SK-N-SH (cell line): Measurements from ENCODE around the gene ZP2. TPM values are rescaled to one million over a fixed set of nuclear protein-coding genes. Genes with fewer than 3 reads are reported as not detected.

ENCODE experiments used
- CTCF ChIA-PET: fragments of 300-600, 350-600 bp; formaldehyde crosslinking; extraction: SDS; loops from one replicate; lab custom pipeline; 2021; lab: Yijun Ruan, JAX
- POLR2A ChIA-PET: fragments of 350-600 bp; sonication (Branson Sonifier 250); formaldehyde crosslinking; extraction: SDS; loops from one replicate; lab custom pipeline; 2020; ENCODE audit warnings: antibody characterized with exemption, inconsistent platforms; lab: Yijun Ruan, JAX
- DNase-seq: peaks from one replicate; pipeline ENCODE4 v3.0.0; 2012
- H2AFZ ChIP-seq: fragments of 200-600 bp; sonication (generic); 2 replicates; pipeline ENCODE4 v1.8.1; 2016; ENCODE audit warnings: antibody characterized with exemption, mild to moderate bottlenecking, low read depth
- H3F3A ChIP-seq: fragments of 200-600 bp; sonication (generic); replicated peaks from 2 replicates; pipeline ENCODE3; 2016; ENCODE audit warnings: antibody characterized with exemption, mild to moderate bottlenecking; ENCODE audit not compliant: insufficient read depth
- H3K27ac ChIP-seq, 2 experiments: fragments of 200-500 bp in 1 of 2; fragments of 200-600 bp in 1 of 2; sonication (Bioruptor generic) in 1 of 2; sonication (generic), shearing (Covaris generic) in 1 of 2; 2 replicates each; pipeline versions ENCODE4 v1.5.1 to v1.6.1; 2014 to 2016; ENCODE audit warnings: low read depth in 2 of 2, inconsistent platforms in 1 of 2, low read length in 1 of 2, mild to moderate bottlenecking in 1 of 2, mixed read lengths in 1 of 2
- H3K27me3 ChIP-seq: fragments of 200-600 bp; sonication (generic), shearing (Covaris generic); 2 replicates; pipeline ENCODE4 v1.6.1; 2016; ENCODE audit warnings: mixed run types; ENCODE audit not compliant: insufficient read depth
- H3K36me3 ChIP-seq, 2 experiments: fragments of 200-500 bp in 1 of 2; fragments of 200-600 bp in 1 of 2; sonication (Bioruptor generic) in 1 of 2; sonication (generic) in 1 of 2; replicated peaks in 1 of 2; 2 replicates each; pipeline versions ENCODE3 to v1.5.1; 2014 to 2016; ENCODE audit warnings: low read length in 1 of 2, mild to moderate bottlenecking in 1 of 2; ENCODE audit not compliant: insufficient read depth in 2 of 2, control insufficient read depth in 1 of 2
- H3K4me1 ChIP-seq, 2 experiments: fragments of 200-500 bp in 1 of 2; fragments of 200-600 bp in 1 of 2; sonication (Bioruptor generic) in 1 of 2; sonication (generic), shearing (Covaris generic) in 1 of 2; 2 replicates each; pipeline versions ENCODE4 v1.5.1 to v1.6.1; 2014 to 2016; ENCODE audit warnings: low read depth in 1 of 2, low read length in 1 of 2, mixed run types in 1 of 2; ENCODE audit not compliant: insufficient read depth in 2 of 2, control insufficient read depth in 1 of 2
- H3K4me2 ChIP-seq: fragments of 200-600 bp; sonication (generic), shearing (Covaris generic); 2 replicates; pipeline ENCODE4 v1.6.1; 2017; ENCODE audit warnings: mixed run types
- H3K4me3 ChIP-seq, 2 experiments: fragments of 200-500 bp in 1 of 2; fragments of 200-600 bp in 1 of 2; sonication (Bioruptor generic) in 1 of 2; sonication (generic), shearing (Covaris generic) in 1 of 2; 2 replicates each; pipeline versions ENCODE4 v1.5.1 to v1.8.1; 2014 to 2016; ENCODE audit warnings: low read depth in 2 of 2, inconsistent platforms in 1 of 2, low read length in 1 of 2, mild to moderate bottlenecking in 1 of 2, mixed read lengths in 1 of 2, moderate library complexity in 1 of 2
- H3K79me2 ChIP-seq: fragments of 200-600 bp; sonication (generic); 2 replicates; pipeline ENCODE4 v1.8.1; 2017; ENCODE audit warnings: mild to moderate bottlenecking; ENCODE audit not compliant: insufficient read depth
- H3K9ac ChIP-seq: fragments of 200-600 bp; sonication (generic); 2 replicates; pipeline ENCODE4 v1.6.1; 2017; ENCODE audit warnings: mixed run types
- H3K9me2 ChIP-seq: fragments of 200-600 bp; sonication (generic); 2 replicates; pipeline ENCODE4 v1.6.1; 2017; ENCODE audit warnings: mixed run types
- H3K9me3 ChIP-seq: fragments of 200-600 bp; sonication (generic); 2 replicates; pipeline ENCODE4 v1.6.1; 2017; ENCODE audit warnings: mixed run types, mild to moderate bottlenecking, moderate library complexity
- H4K20me1 ChIP-seq: fragments of 200-600 bp; sonication (generic); 2 replicates; pipeline ENCODE4 v1.6.1; 2017; ENCODE audit warnings: mild to moderate bottlenecking, mixed run types; ENCODE audit not compliant: insufficient read depth
- CHD2 ChIP-seq: fragments of 150-350 bp; IDR thresholded peaks from 2 replicates; pipeline ENCODE4 v1.6.1; 2018; ENCODE audit warnings: low read length; ENCODE audit not compliant: partially characterized antibody
- CTCF ChIP-seq: fragments of 200-600 bp; sonication (generic); IDR thresholded peaks from 2 replicates; pipeline ENCODE4 v1.6.1; 2017; ENCODE audit warnings: antibody characterized with exemption, mild to moderate bottlenecking, moderate library complexity
- ELF1 ChIP-seq: IDR thresholded peaks from 2 replicates; pipeline ENCODE4 v1.4.0; 2012
- EP300 ChIP-seq, 2 experiments: IDR thresholded peaks; 2 replicates each; pipeline versions ENCODE4 v1.4.0 to v1.6.1; 2012; ENCODE audit warnings: borderline replicate concordance in 1 of 2, low read depth in 1 of 2, low read length in 1 of 2
- FOSL2 ChIP-seq: IDR thresholded peaks from 2 replicates; pipeline ENCODE4 v1.4.0; 2012; ENCODE audit warnings: low read depth, mild to moderate bottlenecking, moderate library complexity, borderline replicate concordance
- FOXJ3 ChIP-seq: sonication (generic); formaldehyde crosslinking; IDR thresholded peaks from 2 replicates; pipeline ENCODE4 v1.5.1; 2020; ENCODE audit warnings: mild to moderate bottlenecking, missing genetic modification reagents
- FOXM1 ChIP-seq: IDR thresholded peaks from 2 replicates; pipeline ENCODE4 v1.4.0; 2012; ENCODE audit warnings: low read depth, mild to moderate bottlenecking
- GABPA ChIP-seq: IDR thresholded peaks from 2 replicates; pipeline ENCODE4 v1.4.0; 2012; ENCODE audit warnings: low read depth, mild to moderate bottlenecking
- IRF3 ChIP-seq: fragments of 150-350 bp; IDR thresholded peaks from 2 replicates; pipeline ENCODE4 v1.6.1; 2016; ENCODE audit warnings: mild to moderate bottlenecking, low read depth, low read length
- MAX ChIP-seq: IDR thresholded peaks from 2 replicates; pipeline ENCODE4 v1.4.0; 2012; ENCODE audit warnings: low read depth
- MEF2A ChIP-seq: IDR thresholded peaks from 2 replicates; pipeline ENCODE4 v1.4.0; 2012; ENCODE audit warnings: low read depth, borderline replicate concordance
- MXI1 ChIP-seq: IDR thresholded peaks from 2 replicates; pipeline ENCODE4 v1.6.1; 2012; ENCODE audit warnings: mild to moderate bottlenecking, low read depth, low read length, improper control_type of control experiment
- NRF1 ChIP-seq: IDR thresholded peaks from 2 replicates; pipeline ENCODE4 v1.6.1; 2012; ENCODE audit warnings: low read depth, mild to moderate bottlenecking, low read length
- RCOR1 ChIP-seq: fragments of 150-350 bp; IDR thresholded peaks from 2 replicates; pipeline ENCODE4 v1.6.1; 2017; ENCODE audit warnings: antibody characterized with exemption, low read length
- RFX5 ChIP-seq: IDR thresholded peaks from 2 replicates; pipeline ENCODE4 v1.6.1; 2012; ENCODE audit warnings: mild to moderate bottlenecking, improper control_type of control experiment, low read length
- SMC3 ChIP-seq: IDR thresholded peaks from 2 replicates; pipeline ENCODE4 v1.6.1; 2012; ENCODE audit warnings: low read depth, low read length, improper control_type of control experiment
- TCF12 ChIP-seq: IDR thresholded peaks from 2 replicates; pipeline ENCODE4 v1.4.0; 2012
- TEAD4 ChIP-seq: IDR thresholded peaks from 2 replicates; pipeline ENCODE4 v1.4.0; 2012; ENCODE audit warnings: mild to moderate bottlenecking, borderline replicate concordance; ENCODE audit not compliant: insufficient read depth
- USF1 ChIP-seq: IDR thresholded peaks from 2 replicates; pipeline ENCODE4 v1.4.0; 2012; ENCODE audit warnings: low read depth, borderline replicate concordance
- YY1 ChIP-seq: IDR thresholded peaks from 2 replicates; pipeline ENCODE4 v1.4.0; 2012; ENCODE audit warnings: low read depth, mild to moderate bottlenecking
- WGBS: methylation state at CpG from one replicate; pipeline ENCODE4 v1.1.6; 2017; ENCODE audit warnings: low lambda C conversion rate; 5-methylcytosine and 5-hydroxymethylcytosine counted together
- polyA plus RNA-seq, 3 experiments: library from polyadenylated mRNA; depleted of rRNA; stranded (reverse); fragments of >200 nt; gene quantifications; 2 replicates each; pipeline ENCODE4 v1.2.3, GENCODE V29; 2012

The ZP2 gene
- polyA plus RNA-seq, 1 of the 3 experiments (the other 2 are of a cell fraction), result not detected

- peaks cover 3% of the 10 kb centered on the region in 2 experiments; a peak in 1 of 4 replicates for H3K4me1 ChIP-seq
- no peak overlapping the region for H2AFZ ChIP-seq
- no peak overlapping the region for H3K27ac ChIP-seq
- no peak overlapping the region for H3K9ac ChIP-seq
- TF ChIP-seq MXI1 (no peak), FOSL2 (no peak), FOXJ3 (no peak), TEAD4 (no peak), TCF12 (no peak), CTCF (no peak), ELF1 (no peak), MEF2A (no peak)
- ChIA-PET CTCF (interaction anchor here (1.1 to 2.3 kb wide), 3 partner anchors 21 to 100 kb away, joined by 3 to 5 read pairs (median 4); partner anchors contain the start of gene CRYM), POLR2A (no interaction called here)
- no peak overlapping the region for H3K4me2 ChIP-seq
- no peaks in the 10 kb centered on the region; the same call in 1 of the 2 replicates for H3K27me3 ChIP-seq
- WGBS, result 59% methylated on average over 2 of the region's 2 CpGs
- no peaks in the 10 kb centered on the region for H3K79me2 ChIP-seq
- no peaks in the 10 kb centered on the region for H3K9me3 ChIP-seq
- no peaks in the 10 kb centered on the region for H3F3A ChIP-seq
- H4K20me1 ChIP-seq, result no peaks in the 10 kb centered on the region
- H3K4me3 ChIP-seq, result no peak overlapping the region
- no peak for DNase-seq
- no peaks in the 10 kb centered on the region for H3K9me2 ChIP-seq
- H3K36me3 ChIP-seq, result no peaks in the 10 kb centered on the region
Observed at GRCh38 chr16:21256636-21257035, 45.3 kb upstream of the ZP2 start.

GRCh38 chr16:21253470-21253869 lies 42.1 kb upstream of the ZP2 start:
- H3K9ac ChIP-seq, result no peak overlapping the region
- H3K9me2 ChIP-seq, result no peaks in the 10 kb centered on the region
- no peaks in the 10 kb centered on the region; the same call in 1 of the 2 replicates for H3K27me3 ChIP-seq
- no peaks in the 10 kb centered on the region for H4K20me1 ChIP-seq
- WGBS, result 60% methylated on average over 3 of the region's 3 CpGs
- no peak overlapping the region for H2AFZ ChIP-seq
- ChIA-PET CTCF (interaction anchor here (1.3 kb wide), 1 partner anchor 25 kb away, joined by 4 read pairs; no protein-coding TSS in a partner anchor), POLR2A (no interaction called here)
- TF ChIP-seq FOXM1 (no peak), MAX (no peak), TCF12 (no peak), YY1 (no peak), CTCF (no peak), USF1 (no peak), RCOR1 (no peak), EP300 (IDR thresholded peaks at IDR 0.05; ENCODE audit: borderline replicate concordance in 1 of 2, low read depth in 1 of 2, low read length in 1 of 2) (no peak), RFX5 (no peak), CHD2 (no peak), MEF2A (no peak), IRF3 (no peak), GABPA (no peak), NRF1 (no peak), SMC3 (no peak), MXI1 (no peak), FOSL2 (no peak)
- no peak overlapping the region for H3K4me2 ChIP-seq
- no peaks in the 10 kb centered on the region for H3K79me2 ChIP-seq
- no peaks in the 10 kb centered on the region for H3K4me1 ChIP-seq
- DNase-seq, result no peak
- H3K4me3 ChIP-seq, result no peak overlapping the region
- H3K36me3 ChIP-seq, result no peaks in the 10 kb centered on the region
- no peak overlapping the region for H3K27ac ChIP-seq
- no peaks in the 10 kb centered on the region for H3K9me3 ChIP-seq
- no peaks in the 10 kb centered on the region for H3F3A ChIP-seq
